SK-N-SH treated with all-trans-retinoic acid at 6 μM for 48 hours (cell line): ENCODE data around the gene KIAA0513.

Source experiments
- ARNTL ChIP-seq: fragments of 450-650 bp; formaldehyde crosslinking; IDR thresholded peaks from 2 replicates; pipeline ENCODE4 v1.5.0; 2020; ENCODE audit warnings: low read depth, mild to moderate bottlenecking, moderate library complexity, borderline replicate concordance
- CREB5 ChIP-seq: fragments of 250-450 bp; sonication (Bioruptor Pico); IDR thresholded peaks from 2 replicates; pipeline ENCODE4 v1.5.1; 2020; ENCODE audit warnings: low read depth, mild to moderate bottlenecking, moderate library complexity
- GLIS3 ChIP-seq: fragments of 250-450 bp; sonication (Bioruptor Pico); IDR thresholded peaks from 2 replicates; pipeline ENCODE4 v1.5.0; 2020; ENCODE audit warnings: mild to moderate bottlenecking, moderate library complexity
- OSR1 ChIP-seq: fragments of 250-450 bp; sonication (Bioruptor Pico); IDR thresholded peaks from 2 replicates; pipeline ENCODE4 v1.8.0; 2022; ENCODE audit warnings: moderate library complexity, mild to moderate bottlenecking, inconsistent platforms
- PATZ1 ChIP-seq: fragments of 250-450 bp; sonication (Bioruptor Pico); IDR thresholded peaks from 2 replicates; pipeline ENCODE4 v1.8.0; 2020; ENCODE audit warnings: mild to moderate bottlenecking, moderate library complexity, borderline replicate concordance
- POU6F1 ChIP-seq: fragments of 250-450 bp; sonication (Bioruptor Pico); IDR thresholded peaks from 2 replicates; pipeline ENCODE4 v1.8.0; 2021; ENCODE audit warnings: low read depth, mild to moderate bottlenecking, moderate library complexity, borderline replicate concordance
- PPARA ChIP-seq: fragments of 250-450 bp; sonication (Bioruptor Pico); IDR thresholded peaks from 2 replicates; pipeline ENCODE4 v1.5.0; 2020; ENCODE audit warnings: mild to moderate bottlenecking, borderline replicate concordance
- RARB ChIP-seq: fragments of 250-450 bp; sonication (Bioruptor Pico); IDR thresholded peaks from 2 replicates; pipeline ENCODE4 v1.8.0; 2021; ENCODE audit warnings: mild to moderate bottlenecking, moderate library complexity
- SNAI2 ChIP-seq: fragments of 250-450 bp; sonication (Bioruptor Pico); IDR thresholded peaks from 2 replicates; pipeline ENCODE4 v1.5.0; 2020; ENCODE audit warnings: mild to moderate bottlenecking, moderate library complexity
- ZFP3 ChIP-seq: fragments of 250-450 bp; sonication (Bioruptor Pico); IDR thresholded peaks from 2 replicates; pipeline ENCODE4 v1.5.0; 2020; ENCODE audit warnings: mild to moderate bottlenecking, moderate library complexity
- ZNF70 ChIP-seq: fragments of 450-650 bp; formaldehyde crosslinking; IDR thresholded peaks from 2 replicates; pipeline ENCODE4 v1.5.0; 2020; ENCODE audit warnings: mild to moderate bottlenecking, moderate library complexity
- ZNF8 ChIP-seq: fragments of 450-650 bp; formaldehyde crosslinking; IDR thresholded peaks from 2 replicates; pipeline ENCODE4 v1.5.0; 2020; ENCODE audit warnings: mild to moderate bottlenecking, moderate library complexity

GRCh38 chr16:85055493-85056210 is 28.1 kb downstream of the KIAA0513 start:
- TF ChIP-seq POU6F1 (CRISPR knock-in tag) (no peak), SNAI2 (CRISPR knock-in tag) (no peak), ZFP3 (CRISPR knock-in tag) (no peak), PPARA (CRISPR knock-in tag) (no peak), PATZ1 (no peak), RARB (no peak), ARNTL (CRISPR knock-in tag) (no peak), CREB5 (CRISPR knock-in tag) (no peak), GLIS3 (no peak), OSR1 (CRISPR knock-in tag) (no peak), ZNF70 (CRISPR knock-in tag) (no peak), ZNF8 (CRISPR knock-in tag) (no peak)
